Mesodermal cell (in vitro differentiated cells): ENCODE measurements around the gene PRR11. TPM values are rescaled to one million over a fixed set of nuclear protein-coding genes. Genes with fewer than 3 reads are reported as not detected.
A peak's percentile ranks its signal among the peaks of the same experiment; 100 is the strongest.

Experiments
- H3K27ac ChIP-seq: 2 replicates; pipeline ENCODE4 v1.7.0; 2013; ENCODE audit warnings: mild to moderate bottlenecking, low read depth, low read length, moderate library complexity; ENCODE audit not compliant: severe bottlenecking
- H3K36me3 ChIP-seq: 2 replicates; pipeline ENCODE4 v1.7.1; 2013; ENCODE audit warnings: mild to moderate bottlenecking, low read length, moderate library complexity; ENCODE audit not compliant: control insufficient read depth, insufficient read depth
- H3K4me1 ChIP-seq: one replicate; pipeline ENCODE4 v1.7.1; 2013; ENCODE audit warnings: mild to moderate bottlenecking, low read length; ENCODE audit not compliant: insufficient read depth, control insufficient read depth, poor library complexity, severe bottlenecking
- H3K4me3 ChIP-seq: 2 replicates; pipeline ENCODE4 v1.7.0; 2013; ENCODE audit warnings: low read length, control low read depth, mild to moderate bottlenecking; ENCODE audit not compliant: insufficient read depth, poor library complexity, severe bottlenecking; ENCODE audit errors: extremely low read depth
- H3K9me3 ChIP-seq: 2 replicates; pipeline ENCODE4 v1.7.1; 2013; ENCODE audit warnings: mild to moderate bottlenecking, low read length, moderate library complexity; ENCODE audit not compliant: control insufficient read depth
- WGBS, 2 experiments: methylation state at CpG; one replicate each; pipeline ENCODE4 v1.1.5; 2013; ENCODE audit warnings: missing lambda C conversion rate in 2 of 2; ENCODE audit not compliant: insufficient coverage in 2 of 2; 5-methylcytosine and 5-hydroxymethylcytosine counted together
- polyA plus RNA-seq, 2 experiments: library from polyadenylated mRNA; stranded (reverse); fragments of 50-300 nt; gene quantifications; one replicate each; pipeline ENCODE4 v1.2.3, GENCODE V29; 2013

PRR11 gene
- polyA plus RNA-seq (2013, experiment 1 of 2) = 63.6 TPM
- polyA plus RNA-seq (2013, experiment 2 of 2) = 74.9 TPM

- Histone ChIP-seq H3K27ac (peak within 1 kb of the TSS; percentile 99), H3K4me1 (peaks cover 1% of the 10 kb centered on the region), H3K4me3 (peak within 1 kb of the TSS; percentile 68), H3K9me3 (no peaks in the 10 kb centered on the region), H3K36me3 (peaks cover 10% of the 10 kb centered on the region)
- 0% methylated on average over 11 to 21 of the region's 25 CpGs for WGBS, 2 experiments
Measured at GRCh38 chr17:59155439-59156177, at the start of gene PRR11. PRR11 (plus strand) TSS chr17:59155746; CDS start chr17:59169753, 14,007 bp downstream.

DNA sequence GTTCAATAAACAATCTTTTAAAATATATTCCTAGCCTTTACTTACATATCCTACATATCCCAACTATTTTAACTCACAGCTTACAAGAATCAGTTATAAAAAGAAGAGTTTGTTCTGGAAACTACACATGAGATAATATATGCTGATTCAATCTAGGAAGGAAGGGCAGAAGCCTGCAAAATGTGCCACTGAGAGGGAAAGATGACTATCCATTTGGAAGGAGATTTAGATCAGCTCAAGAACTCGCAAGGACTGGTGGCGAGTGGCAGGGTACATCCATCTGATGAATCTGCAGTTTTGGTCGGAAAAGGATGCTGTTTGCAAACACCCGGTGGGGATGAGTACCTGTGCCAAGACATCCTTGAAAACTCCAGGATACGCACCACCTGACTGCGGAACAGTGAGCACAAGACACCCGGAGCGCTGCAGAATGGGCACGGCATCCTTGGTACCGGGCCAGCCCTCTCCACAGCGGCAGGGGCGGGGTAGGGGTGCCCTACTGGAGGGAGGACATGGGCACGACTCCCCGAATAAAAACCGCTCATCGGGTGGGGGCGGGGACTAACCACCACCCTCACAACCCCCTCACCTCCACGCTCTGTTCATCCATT, 49.6 kb upstream of the PRR11 start:
- H3K4me1 ChIP-seq = no peaks in the 10 kb centered on the region
- 1 to 2% methylated on average over 8 to 9 of the region's 18 CpGs for WGBS, 2 experiments
- H3K27ac ChIP-seq = peak overlapping the region; percentile 92
- H3K4me3 ChIP-seq = peak overlapping the region; percentile 84
- H3K36me3 ChIP-seq = peaks cover 17% of the 10 kb centered on the region
- H3K9me3 ChIP-seq = no peaks in the 10 kb centered on the region

GRCh38 chr17:59106463-59107305, 48.9 kb upstream of the PRR11 start, which contains the start of gene TRIM37:
TRIM37 (minus strand) TSS chr17:59106880; CDS start chr17:59106461, 419 bp downstream.
- 0% methylated on average over 55 to 72 of the region's 89 CpGs for WGBS, 2 experiments
- no peaks in the 10 kb centered on the region for H3K9me3 ChIP-seq
- no peaks in the 10 kb centered on the region for H3K4me1 ChIP-seq
- H3K36me3 ChIP-seq = peaks cover 21% of the 10 kb centered on the region
- peak within 1 kb of the TSS; percentile 84 for H3K4me3 ChIP-seq
- H3K27ac ChIP-seq = peak within 1 kb of the TSS; percentile 92

- Histone ChIP-seq H3K9me3 (no peaks in the 10 kb centered on the region), H3K4me1 (no peaks in the 10 kb centered on the region), H3K4me3 (peak overlapping the region; percentile 84), H3K36me3 (peaks cover 23% of the 10 kb centered on the region), H3K27ac (peak overlapping the region; percentile 92)
- 0% methylated on average over 3 to 4 of the region's 10 CpGs for WGBS, 2 experiments
Measured at GRCh38 chr17:59107306-59107670, 48.3 kb upstream of the PRR11 start.

- Histone ChIP-seq H3K4me3 (no peak overlapping the region), H3K9me3 (no peaks in the 10 kb centered on the region), H3K27ac (no peak overlapping the region), H3K36me3 (peaks cover 32% of the 10 kb centered on the region), H3K4me1 (no peaks in the 10 kb centered on the region)
- 97 to 100% methylated on average over 5 to 6 of the region's 7 CpGs for WGBS, 2 experiments
Measured at GRCh38 chr17:59108400-59109102, 47.0 kb upstream of the PRR11 start.

DNA sequence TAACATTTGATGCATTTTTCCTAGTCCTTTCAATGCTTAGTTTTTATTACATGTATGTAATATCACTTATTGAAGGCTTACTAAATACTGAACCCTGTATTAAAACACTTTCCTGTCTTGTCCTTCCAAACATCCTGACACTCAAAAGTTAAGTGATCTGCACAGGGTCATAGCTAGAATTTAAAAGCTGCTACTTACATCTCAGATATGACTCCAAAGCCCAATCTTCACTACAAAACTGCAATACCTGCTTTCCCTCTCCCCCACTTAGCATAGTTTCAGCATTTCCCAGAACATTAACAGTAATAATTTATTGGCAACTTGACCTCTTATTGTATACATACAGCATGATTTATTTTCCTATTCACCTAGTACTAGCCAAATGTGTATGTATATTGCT, 44.6 kb upstream of the PRR11 start:
- no peak overlapping the region for H3K27ac ChIP-seq
- peaks cover 53% of the 10 kb centered on the region for H3K36me3 ChIP-seq
- H3K4me3 ChIP-seq = no peak overlapping the region
- H3K9me3 ChIP-seq = no peaks in the 10 kb centered on the region
- H3K4me1 ChIP-seq = no peaks in the 10 kb centered on the region

DNA sequence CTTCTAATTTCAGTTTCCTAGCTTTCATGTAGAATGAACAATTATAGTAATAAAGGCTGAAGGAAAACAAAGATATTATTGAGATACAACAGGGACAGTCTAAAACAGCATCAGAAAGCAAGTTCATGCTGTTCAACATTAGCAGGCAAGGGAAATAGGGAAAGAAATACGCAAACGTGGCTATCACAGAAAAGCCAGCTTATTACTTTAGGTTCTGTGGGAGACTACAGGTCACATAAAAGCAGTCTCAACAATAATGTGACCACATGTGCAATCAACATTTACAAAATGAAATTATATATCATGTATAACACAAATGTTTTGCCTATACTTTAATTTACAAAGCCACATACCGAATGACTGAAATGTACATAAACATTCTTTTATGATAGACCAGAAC, 44.0 kb upstream of the PRR11 start:
- H3K36me3 ChIP-seq = peaks cover 56% of the 10 kb centered on the region
- WGBS, 2 experiments = 86 to 100% methylated on average over 2 of the region's 3 CpGs
- H3K4me1 ChIP-seq = no peaks in the 10 kb centered on the region
- no peak overlapping the region for H3K4me3 ChIP-seq
- H3K27ac ChIP-seq = no peak overlapping the region
- no peaks in the 10 kb centered on the region for H3K9me3 ChIP-seq

DNA sequence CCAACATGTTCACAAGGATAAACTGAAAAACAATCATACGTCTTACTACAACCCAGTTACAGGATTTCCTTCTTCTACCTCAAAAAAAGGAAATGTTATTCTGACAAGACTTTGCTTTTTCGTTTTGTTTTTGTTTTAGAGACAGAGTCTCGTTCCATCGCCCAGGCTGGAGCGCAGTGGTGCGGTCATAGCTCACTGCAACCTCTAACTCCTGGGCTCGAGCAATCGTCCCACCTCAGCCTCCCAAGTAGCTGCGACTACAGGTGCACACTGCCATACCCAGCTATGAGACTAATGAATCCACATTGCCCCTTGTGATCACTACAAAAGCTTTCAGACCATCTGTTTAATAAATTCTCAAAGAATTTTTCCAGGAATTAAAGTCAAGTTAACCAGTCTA, 40.1 kb upstream of the PRR11 start:
- no peaks in the 10 kb centered on the region for H3K4me1 ChIP-seq
- peaks cover 89% of the 10 kb centered on the region for H3K36me3 ChIP-seq
- no peak overlapping the region for H3K4me3 ChIP-seq
- no peaks in the 10 kb centered on the region for H3K9me3 ChIP-seq
- H3K27ac ChIP-seq = no peak overlapping the region
- WGBS, 2 experiments = 95 to 96% methylated on average over 9 of the region's 9 CpGs

GRCh38 chr17:59121901-59122480, 33.6 kb upstream of the PRR11 start:
- WGBS, 2 experiments = 86 to 91% methylated on average over 2 to 5 of the region's 9 CpGs
- H3K9me3 ChIP-seq = no peaks in the 10 kb centered on the region
- H3K36me3 ChIP-seq = peaks cover 80% of the 10 kb centered on the region
- no peaks in the 10 kb centered on the region for H3K4me1 ChIP-seq
- no peak overlapping the region for H3K27ac ChIP-seq
- H3K4me3 ChIP-seq = no peak overlapping the region

GRCh38 chr17:59124665-59125064, 30.9 kb upstream of the PRR11 start:
- Histone ChIP-seq H3K4me3 (no peak overlapping the region), H3K27ac (no peak overlapping the region), H3K4me1 (no peaks in the 10 kb centered on the region), H3K9me3 (no peaks in the 10 kb centered on the region), H3K36me3 (peaks cover 79% of the 10 kb centered on the region)
- 100% methylated on average over 1 to 2 of the region's 6 CpGs for WGBS, 2 experiments
